Parathyroid adenoma (tissue), 2 donors: Measurements from ENCODE around the gene ICAM4.

ENCODE experiments used
- H2AFZ ChIP-seq: fragments of 300-600 bp; sonication (generic); one replicate; pipeline ENCODE4 v1.7.0; 2017; ENCODE audit warnings: antibody characterized with exemption, mild to moderate bottlenecking
- H3K27ac ChIP-seq: fragments of 300-600 bp; sonication (generic); one replicate; pipeline ENCODE4 v1.7.0; 2017
- H3K27me3 ChIP-seq: fragments of 300-600 bp; sonication (generic); one replicate; pipeline ENCODE4 v1.7.0; 2017; ENCODE audit warnings: low read length; ENCODE audit not compliant: control insufficient read depth, insufficient read depth
- H3K36me3 ChIP-seq: fragments of 300-600 bp; sonication (generic); one replicate; pipeline ENCODE4 v1.7.0; 2017; ENCODE audit warnings: low read length; ENCODE audit not compliant: control insufficient read depth, insufficient read depth
- H3K4me1 ChIP-seq: fragments of 300-600 bp; sonication (generic); one replicate; pipeline ENCODE4 v1.7.0; 2017; ENCODE audit warnings: control low read depth
- H3K4me2 ChIP-seq: fragments of 300-600 bp; sonication (generic); one replicate; pipeline ENCODE4 v1.7.0; 2017; ENCODE audit warnings: low read length
- H3K4me3 ChIP-seq: fragments of 300-600 bp; sonication (generic); one replicate; pipeline ENCODE4 v1.7.0; 2017; ENCODE audit warnings: low read depth, low read length
- H3K79me2 ChIP-seq: fragments of 300-600 bp; sonication (generic); one replicate; pipeline ENCODE4 v1.7.0; 2017; ENCODE audit warnings: control low read depth
- H3K9ac ChIP-seq: fragments of 300-600 bp; sonication (generic); one replicate; pipeline ENCODE4 v1.7.0; 2017; ENCODE audit warnings: mild to moderate bottlenecking
- H3K9me3 ChIP-seq: fragments of 300-600 bp; sonication (generic); one replicate; pipeline ENCODE4 v1.7.0; 2017; ENCODE audit warnings: low read length; ENCODE audit not compliant: control insufficient read depth
- TF ChIP-seq, protein P1 (sequence below): fragments of 300-600 bp; sonication (generic); IDR thresholded peaks from one replicate; pipeline ENCODE4 v1.7.0; 2017; ENCODE audit warnings: antibody characterized with exemption, mild to moderate bottlenecking
- donor health status: primary hyperparathyroidism.

ICAM4 gene

DNA sequence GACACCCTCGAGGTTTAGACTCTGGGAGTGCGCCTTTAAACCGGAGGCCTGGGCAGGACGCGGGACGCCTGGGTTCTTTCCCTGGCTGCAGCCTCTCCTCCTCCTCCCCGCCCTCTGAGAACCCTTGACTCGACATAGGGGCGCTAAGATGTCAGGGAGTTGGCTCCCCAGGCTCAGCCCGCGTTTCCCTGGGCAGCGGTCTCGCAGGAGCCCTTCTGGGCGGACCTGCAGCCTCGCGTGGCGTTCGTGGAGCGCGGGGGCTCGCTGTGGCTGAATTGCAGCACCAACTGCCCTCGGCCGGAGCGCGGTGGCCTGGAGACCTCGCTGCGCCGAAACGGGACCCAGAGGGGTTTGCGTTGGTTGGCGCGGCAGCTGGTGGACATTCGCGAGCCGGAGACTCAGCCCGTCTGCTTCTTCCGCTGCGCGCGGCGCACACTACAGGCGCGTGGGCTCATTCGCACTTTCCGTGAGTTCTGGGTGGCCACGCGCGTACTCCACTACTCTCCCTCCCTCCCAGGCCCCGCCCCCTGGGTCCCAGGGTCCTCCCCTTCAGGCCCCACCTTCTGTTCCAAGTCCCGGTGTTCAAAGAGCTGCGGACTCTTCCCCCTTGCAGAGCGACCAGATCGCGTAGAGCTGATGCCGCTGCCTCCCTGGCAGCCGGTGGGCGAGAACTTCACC lies 4.3 kb downstream of the ICAM4 start:
- TF ChIP-seq, protein P1, sequence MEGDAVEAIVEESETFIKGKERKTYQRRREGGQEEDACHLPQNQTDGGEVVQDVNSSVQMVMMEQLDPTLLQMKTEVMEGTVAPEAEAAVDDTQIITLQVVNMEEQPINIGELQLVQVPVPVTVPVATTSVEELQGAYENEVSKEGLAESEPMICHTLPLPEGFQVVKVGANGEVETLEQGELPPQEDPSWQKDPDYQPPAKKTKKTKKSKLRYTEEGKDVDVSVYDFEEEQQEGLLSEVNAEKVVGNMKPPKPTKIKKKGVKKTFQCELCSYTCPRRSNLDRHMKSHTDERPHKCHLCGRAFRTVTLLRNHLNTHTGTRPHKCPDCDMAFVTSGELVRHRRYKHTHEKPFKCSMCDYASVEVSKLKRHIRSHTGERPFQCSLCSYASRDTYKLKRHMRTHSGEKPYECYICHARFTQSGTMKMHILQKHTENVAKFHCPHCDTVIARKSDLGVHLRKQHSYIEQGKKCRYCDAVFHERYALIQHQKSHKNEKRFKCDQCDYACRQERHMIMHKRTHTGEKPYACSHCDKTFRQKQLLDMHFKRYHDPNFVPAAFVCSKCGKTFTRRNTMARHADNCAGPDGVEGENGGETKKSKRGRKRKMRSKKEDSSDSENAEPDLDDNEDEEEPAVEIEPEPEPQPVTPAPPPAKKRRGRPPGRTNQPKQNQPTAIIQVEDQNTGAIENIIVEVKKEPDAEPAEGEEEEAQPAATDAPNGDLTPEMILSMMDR, result no peak
- Histone ChIP-seq H3K27ac (no peak overlapping the region), H3K4me2 (peak overlapping the region; percentile 73), H3K9me3 (no peaks in the 10 kb centered on the region), H3K4me1 (peaks cover 12% of the 10 kb centered on the region), H2AFZ (peak overlapping the region; percentile 42), H3K36me3 (no peaks in the 10 kb centered on the region), H3K27me3 (peaks cover 11% of the 10 kb centered on the region), H3K9ac (no peak overlapping the region), H3K4me3 (peak overlapping the region; percentile 39), H3K79me2 (no peaks in the 10 kb centered on the region)

DNA sequence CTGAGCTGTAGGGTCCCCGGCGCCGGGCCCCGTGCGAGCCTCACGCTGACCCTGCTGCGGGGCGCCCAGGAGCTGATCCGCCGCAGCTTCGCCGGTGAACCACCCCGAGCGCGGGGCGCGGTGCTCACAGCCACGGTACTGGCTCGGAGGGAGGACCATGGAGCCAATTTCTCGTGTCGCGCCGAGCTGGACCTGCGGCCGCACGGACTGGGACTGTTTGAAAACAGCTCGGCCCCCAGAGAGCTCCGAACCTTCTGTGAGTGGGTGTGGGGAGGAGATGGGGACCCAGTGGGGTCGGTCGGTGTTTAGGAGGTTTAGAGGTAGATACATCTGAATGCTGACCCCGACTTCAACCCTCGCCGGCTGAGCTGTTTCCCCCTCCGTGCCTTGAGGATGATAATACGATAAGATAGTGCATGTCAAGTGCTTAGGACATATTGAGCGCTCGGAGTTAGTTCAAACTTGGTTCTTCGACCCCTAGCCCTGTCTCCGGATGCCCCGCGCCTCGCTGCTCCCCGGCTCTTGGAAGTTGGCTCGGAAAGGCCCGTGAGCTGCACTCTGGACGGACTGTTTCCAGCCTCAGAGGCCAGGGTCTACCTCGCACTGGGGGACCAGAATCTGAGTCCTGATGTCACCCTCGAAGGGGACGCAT lies 4.9 kb downstream of the ICAM4 start:
- peak overlapping the region; percentile 42 for H2AFZ ChIP-seq
- H3K4me2 ChIP-seq, result peak overlapping the region; percentile 73
- no peak overlapping the region for H3K9ac ChIP-seq
- peak overlapping the region; percentile 39 for H3K4me3 ChIP-seq
- H3K79me2 ChIP-seq, result no peaks in the 10 kb centered on the region
- no peaks in the 10 kb centered on the region for H3K9me3 ChIP-seq
- peaks cover 11% of the 10 kb centered on the region for H3K27me3 ChIP-seq
- peaks cover 12% of the 10 kb centered on the region for H3K4me1 ChIP-seq
- no peaks in the 10 kb centered on the region for H3K36me3 ChIP-seq
- H3K27ac ChIP-seq, result no peak overlapping the region
- TF ChIP-seq, protein P1, result no peak

DNA sequence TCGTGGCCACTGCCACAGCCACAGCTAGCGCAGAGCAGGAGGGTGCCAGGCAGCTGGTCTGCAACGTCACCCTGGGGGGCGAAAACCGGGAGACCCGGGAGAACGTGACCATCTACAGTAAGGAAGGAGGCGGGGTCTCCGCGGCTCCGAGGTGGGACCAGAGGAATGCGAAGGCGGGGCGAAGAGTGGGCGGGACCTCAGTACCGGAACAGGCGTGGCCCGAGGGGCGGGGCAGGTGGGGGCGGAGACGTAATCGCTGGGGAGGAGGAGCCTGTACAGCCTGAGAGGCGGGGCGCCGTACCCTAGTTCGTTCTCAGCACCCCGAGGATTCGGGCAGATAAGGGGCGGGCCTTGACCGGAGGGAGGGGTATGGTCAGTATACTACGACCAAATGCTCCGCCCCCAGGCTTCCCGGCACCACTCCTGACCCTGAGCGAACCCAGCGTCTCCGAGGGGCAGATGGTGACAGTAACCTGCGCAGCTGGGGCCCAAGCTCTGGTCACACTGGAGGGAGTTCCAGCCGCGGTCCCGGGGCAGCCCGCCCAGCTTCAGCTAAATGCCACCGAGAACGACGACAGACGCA lies 5.5 kb downstream of the ICAM4 start:
- Histone ChIP-seq H3K27ac (no peak overlapping the region), H3K27me3 (peaks cover 11% of the 10 kb centered on the region), H3K9me3 (no peaks in the 10 kb centered on the region), H3K36me3 (no peaks in the 10 kb centered on the region), H3K9ac (no peak overlapping the region), H2AFZ (peak overlapping the region; percentile 20), H3K4me2 (peak overlapping the region; percentile 73), H3K79me2 (no peaks in the 10 kb centered on the region), H3K4me3 (peak overlapping the region; percentile 39), H3K4me1 (peaks cover 12% of the 10 kb centered on the region)
- TF ChIP-seq, protein P1, result no peak

DNA sequence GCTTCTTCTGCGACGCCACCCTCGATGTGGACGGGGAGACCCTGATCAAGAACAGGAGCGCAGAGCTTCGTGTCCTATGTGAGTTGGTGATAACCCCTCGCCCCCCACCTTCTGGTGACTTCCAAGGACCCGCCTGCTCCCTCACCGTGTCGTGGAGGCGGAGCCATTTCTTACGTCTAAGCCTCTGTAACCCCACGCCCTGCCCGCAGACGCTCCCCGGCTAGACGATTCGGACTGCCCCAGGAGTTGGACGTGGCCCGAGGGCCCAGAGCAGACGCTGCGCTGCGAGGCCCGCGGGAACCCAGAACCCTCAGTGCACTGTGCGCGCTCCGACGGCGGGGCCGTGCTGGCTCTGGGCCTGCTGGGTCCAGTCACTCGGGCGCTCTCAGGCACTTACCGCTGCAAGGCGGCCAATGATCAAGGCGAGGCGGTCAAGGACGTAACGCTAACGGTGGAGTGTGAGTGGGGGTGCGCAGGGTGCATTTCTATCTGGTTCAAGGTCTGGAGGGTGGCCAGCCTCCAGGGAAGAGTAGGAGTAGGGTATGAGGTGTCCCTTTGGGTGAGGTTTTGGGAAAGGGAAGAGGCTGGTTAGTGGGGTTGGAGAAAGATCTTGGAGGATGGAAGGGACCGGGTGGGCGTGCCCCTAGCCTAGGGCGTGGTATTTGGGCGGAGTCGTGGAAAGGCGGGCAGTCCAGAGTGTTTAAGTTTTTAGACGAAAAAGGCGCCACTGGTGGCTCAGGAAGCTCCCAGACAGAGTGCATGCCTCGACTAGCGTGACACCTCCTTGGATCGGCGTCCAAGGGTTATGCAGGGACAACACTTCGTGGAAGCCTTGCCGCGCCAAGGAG lies 6.3 kb downstream of the ICAM4 start:
- no peaks in the 10 kb centered on the region for H3K36me3 ChIP-seq
- peak overlapping the region; percentile 22 for H3K4me2 ChIP-seq
- H3K27me3 ChIP-seq, result peaks cover 11% of the 10 kb centered on the region
- H3K79me2 ChIP-seq, result no peaks in the 10 kb centered on the region
- H3K27ac ChIP-seq, result no peak overlapping the region
- H3K4me1 ChIP-seq, result peaks cover 12% of the 10 kb centered on the region
- TF ChIP-seq, protein P1, result no peak
- peak overlapping the region; percentile 20 for H2AFZ ChIP-seq
- H3K4me3 ChIP-seq, result peak overlapping the region; percentile 34
- no peak overlapping the region for H3K9ac ChIP-seq
- no peaks in the 10 kb centered on the region for H3K9me3 ChIP-seq
